Measurements from ENCODE around the gene PLA2G4B. TPM values are rescaled to one million over a fixed set of nuclear protein-coding genes. Genes with fewer than 3 reads are reported as not detected.

PLA2G4B gene
- total RNA-seq, result 3.2 and 6.9 TPM in 2 replicates
- long read RNA-seq, result 0 reads

DNA sequence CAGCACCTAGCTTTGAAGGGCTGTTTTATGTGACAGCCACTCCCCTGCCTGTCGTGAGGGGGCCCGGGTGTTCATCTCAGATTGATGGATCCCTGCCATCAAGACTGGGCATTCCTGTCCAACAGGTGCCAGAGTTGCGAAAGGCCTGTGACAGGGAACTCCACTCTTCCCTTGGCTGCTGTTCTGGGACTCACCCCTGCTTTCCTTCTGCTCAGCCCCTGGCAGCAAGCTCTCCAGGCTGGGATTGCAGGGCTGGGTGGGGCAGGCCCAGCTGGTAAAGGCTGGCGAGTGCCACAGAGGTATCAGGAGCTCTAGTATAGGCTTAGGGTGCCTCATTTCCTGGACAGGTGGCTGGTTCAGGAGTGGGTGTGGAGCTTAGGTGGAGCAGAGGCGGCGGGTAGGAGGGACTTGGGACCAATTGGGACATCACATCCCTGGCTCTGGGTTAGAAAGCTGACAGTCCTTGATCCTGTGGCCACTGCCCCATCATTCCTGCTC lies at the start of gene PLA2G4B:
Gene PLA2G4B (plus strand): TSS at position 448 of the 498 bp plus-strand sequence. CDS start 67 bp downstream, outside the sequence.
- Mint-ChIP-seq H3K36me3 (ENCODE audit: unreplicated experiment) (peaks cover 3% of the 10 kb centered on the region), H3K4me3 (ENCODE audit: unreplicated experiment) (no peak within 1 kb of the TSS), H3K4me1 (ENCODE audit: unreplicated experiment) (peaks cover 15% of the 10 kb centered on the region), H3K27ac (ENCODE audit: unreplicated experiment) (no peak within 1 kb of the TSS), H3K9me3 (ENCODE audit: unreplicated experiment) (no peaks in the 10 kb centered on the region), H3K27me3 (ENCODE audit: unreplicated experiment) (no peaks in the 10 kb centered on the region)
- no peak for TF ChIP-seq CTCF (IDR thresholded peaks at IDR 0.05)
- no peak for DNase-seq (ENCODE audit: extremely low spot score, unreplicated experiment)

DNA sequence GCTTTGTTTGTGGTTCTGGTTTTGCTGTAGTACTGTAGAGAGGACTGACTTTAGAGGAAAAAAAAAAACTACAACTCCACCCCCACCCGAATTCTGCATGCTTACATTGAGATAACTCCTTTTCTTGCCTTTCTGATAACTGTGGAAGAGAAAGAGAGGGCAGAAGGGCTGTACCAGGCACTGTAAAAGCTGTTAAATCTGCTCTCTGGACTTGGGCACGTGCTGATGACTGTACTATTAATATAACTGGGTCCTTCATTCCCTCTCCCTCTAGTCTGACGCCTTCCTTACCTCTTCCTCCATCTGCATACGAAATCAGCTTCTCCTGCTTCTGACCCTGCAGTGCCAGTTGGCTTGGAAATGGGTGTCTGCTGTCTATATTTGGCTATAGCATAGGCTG lies 49.4 kb upstream of the PLA2G4B start:
- no peak for TF ChIP-seq CTCF (IDR thresholded peaks at IDR 0.05)
- no peak overlapping the region for H3K4me3 Mint-ChIP-seq (ENCODE audit: unreplicated experiment)
- no peaks in the 10 kb centered on the region for H3K36me3 Mint-ChIP-seq (ENCODE audit: unreplicated experiment)
- no peaks in the 10 kb centered on the region for H3K27me3 Mint-ChIP-seq (ENCODE audit: unreplicated experiment)
- no peaks in the 10 kb centered on the region for H3K9me3 Mint-ChIP-seq (ENCODE audit: unreplicated experiment)
- peaks cover 43% of the 10 kb centered on the region for H3K4me1 Mint-ChIP-seq (ENCODE audit: unreplicated experiment)
- no peak for DNase-seq (ENCODE audit: extremely low spot score, unreplicated experiment)
- H3K27ac Mint-ChIP-seq (ENCODE audit: unreplicated experiment), result no peak overlapping the region

DNA sequence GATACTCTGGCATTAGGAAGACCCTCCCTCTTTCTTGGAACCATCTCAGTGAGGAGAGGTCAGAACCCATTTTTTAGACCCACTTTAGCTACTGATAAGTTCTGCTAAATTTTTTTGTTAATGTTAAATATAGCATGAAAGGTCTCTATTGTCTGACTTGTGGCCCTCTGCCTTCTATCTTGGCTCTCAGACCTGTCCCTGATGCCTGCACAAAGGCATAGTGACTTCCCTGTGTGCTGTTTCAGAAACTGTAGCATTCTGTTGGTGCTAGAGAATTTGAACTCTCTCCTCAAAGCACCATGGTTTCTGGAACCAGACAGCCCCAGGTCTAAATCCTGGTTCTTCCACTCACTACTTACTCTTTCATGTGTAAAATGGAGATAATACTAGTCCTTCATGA lies 49.0 kb upstream of the PLA2G4B start:
- Mint-ChIP-seq H3K4me1 (ENCODE audit: unreplicated experiment) (peaks cover 47% of the 10 kb centered on the region), H3K36me3 (ENCODE audit: unreplicated experiment) (no peaks in the 10 kb centered on the region), H3K27me3 (ENCODE audit: unreplicated experiment) (no peaks in the 10 kb centered on the region)

GRCh38 chr15:41790169-41790568 lies 48.5 kb upstream of the PLA2G4B start:
- H3K36me3 Mint-ChIP-seq (ENCODE audit: unreplicated experiment), result no peaks in the 10 kb centered on the region
- H3K27ac Mint-ChIP-seq (ENCODE audit: unreplicated experiment), result peak overlapping the region; percentile 83
- H3K4me1 Mint-ChIP-seq (ENCODE audit: unreplicated experiment), result peaks cover 50% of the 10 kb centered on the region
- DNase-seq (ENCODE audit: extremely low spot score, unreplicated experiment), result no peak
- H3K9me3 Mint-ChIP-seq (ENCODE audit: unreplicated experiment), result no peaks in the 10 kb centered on the region
- H3K27me3 Mint-ChIP-seq (ENCODE audit: unreplicated experiment), result no peaks in the 10 kb centered on the region
- H3K4me3 Mint-ChIP-seq (ENCODE audit: unreplicated experiment), result no peak overlapping the region
- no peak for TF ChIP-seq CTCF (IDR thresholded peaks at IDR 0.05)

More for the DNA sequence above, 49.0 kb upstream of the PLA2G4B start:
- H3K27ac Mint-ChIP-seq (ENCODE audit: unreplicated experiment), result no peak overlapping the region
- TF ChIP-seq CTCF (IDR thresholded peaks at IDR 0.05), result no peak
- H3K4me3 Mint-ChIP-seq (ENCODE audit: unreplicated experiment), result no peak overlapping the region
- no peak for DNase-seq (ENCODE audit: extremely low spot score, unreplicated experiment)
- H3K9me3 Mint-ChIP-seq (ENCODE audit: unreplicated experiment), result no peaks in the 10 kb centered on the region

DNA sequence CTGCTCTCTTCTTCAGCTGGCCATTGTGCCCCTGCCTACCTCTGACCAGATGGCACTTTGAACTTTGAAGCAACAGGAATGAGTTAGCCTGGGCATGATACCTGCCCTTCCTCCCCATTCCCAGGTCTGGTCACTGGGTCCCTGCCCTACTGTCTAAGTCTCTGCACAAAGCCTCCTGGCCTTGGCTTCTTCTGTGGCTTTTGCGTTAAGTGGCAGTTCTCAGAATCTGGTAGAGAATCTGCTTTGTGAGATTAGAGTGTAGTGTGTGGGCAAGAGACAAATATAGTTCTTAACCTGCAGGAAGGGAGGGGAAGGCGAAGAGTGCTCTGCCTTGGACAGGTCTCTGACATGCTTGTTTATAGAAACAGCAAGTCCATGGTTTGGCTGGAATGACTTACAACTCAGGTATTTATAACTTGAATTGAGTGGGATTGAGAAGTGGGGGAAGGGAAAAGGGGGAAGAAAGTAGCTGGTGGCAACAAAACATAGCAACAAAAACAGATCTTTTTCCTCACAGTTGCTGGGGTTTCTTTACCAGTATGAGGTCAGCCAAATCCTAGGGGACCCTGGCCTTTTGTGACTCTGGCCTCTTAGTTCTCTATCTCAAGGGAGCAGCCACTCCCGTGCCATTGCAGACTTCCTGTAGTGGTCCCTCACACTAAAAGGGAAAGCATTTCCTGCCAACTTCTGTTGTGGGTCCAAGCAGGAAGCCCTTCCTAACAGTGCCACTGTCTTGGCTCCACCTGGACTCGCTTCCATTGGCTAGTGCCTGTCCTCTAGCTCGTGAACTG lies 47.7 kb upstream of the PLA2G4B start:
- Mint-ChIP-seq H3K4me1 (ENCODE audit: unreplicated experiment) (peaks cover 55% of the 10 kb centered on the region), H3K4me3 (ENCODE audit: unreplicated experiment) (peak overlapping the region; percentile 12), H3K9me3 (ENCODE audit: unreplicated experiment) (no peaks in the 10 kb centered on the region), H3K27ac (ENCODE audit: unreplicated experiment) (peak overlapping the region; percentile 83), H3K36me3 (ENCODE audit: unreplicated experiment) (no peaks in the 10 kb centered on the region), H3K27me3 (ENCODE audit: unreplicated experiment) (no peaks in the 10 kb centered on the region)
- DNase-seq (ENCODE audit: extremely low spot score, unreplicated experiment), result no peak
- TF ChIP-seq CTCF (IDR thresholded peaks at IDR 0.05), result no peak
